ENCODE measurements around the gene PTBP1. TPM values are rescaled to one million over a fixed set of nuclear protein-coding genes. Genes with fewer than 3 reads are reported as not detected.

Gene PTBP1
- total and polyA plus RNA-seq, 9 of the 15 experiments (the other 6 are each of a cell fraction or from before 2014, with no cell fraction given): 14.0 to 759 (median 234) TPM

DNA sequence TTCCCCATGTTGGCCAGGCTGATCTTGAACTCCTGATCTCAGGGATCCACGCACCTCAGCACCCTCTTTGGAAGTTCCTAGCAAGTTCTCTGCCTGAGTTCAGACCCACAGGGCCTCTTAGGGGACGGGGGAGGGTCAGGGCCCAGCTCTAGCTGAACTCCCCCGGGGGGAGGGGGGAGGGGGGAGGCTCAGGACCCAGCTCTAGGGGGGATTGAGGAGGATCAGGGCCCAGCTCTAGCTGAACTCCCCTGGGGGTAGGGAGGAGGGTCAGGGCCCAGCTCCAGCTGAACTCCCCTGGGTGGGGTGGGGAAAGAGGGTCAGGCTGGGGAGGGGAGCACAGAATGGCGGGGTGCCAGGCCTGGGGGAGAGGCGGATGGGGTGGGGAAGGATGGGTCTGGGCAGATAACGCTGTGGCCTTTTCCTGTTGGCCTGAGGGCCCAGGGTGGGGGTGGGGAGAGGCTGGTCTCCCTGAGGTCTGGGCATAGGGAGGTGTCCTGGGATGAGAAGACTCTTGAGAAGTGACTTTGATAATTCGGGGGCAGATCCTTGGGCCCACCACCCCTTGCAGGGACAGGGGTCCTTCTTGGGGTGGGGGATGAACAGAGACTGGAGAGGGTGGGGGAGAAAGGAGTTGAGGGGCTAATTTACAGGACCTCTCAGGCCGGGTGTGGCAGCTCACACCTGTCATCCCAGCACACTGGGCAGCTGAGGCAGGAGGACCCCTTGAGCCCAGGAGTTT, 5.5 kb upstream of the PTBP1 start (continued):
- no peak for TF ChIP-seq ZKSCAN1 (IDR thresholded peaks at IDR 0.05; ENCODE audit: low read depth, low read length)
- TF ChIP-seq KDM1A (IDR thresholded peaks at IDR 0.05): peak in 1 of 2 experiments; percentile 88; a peak in 2 of 4 replicates
- peak; percentile 68 for TF ChIP-seq ZFX (CRISPR knock-in tag; IDR thresholded peaks at IDR 0.05)
- TF ChIP-seq MIER1 (IDR thresholded peaks at IDR 0.05; ENCODE audit: low read depth): no peak
- TF ChIP-seq DACH1 (IDR thresholded peaks at IDR 0.05; ENCODE audit: partially characterized antibody): peak; percentile 65
- TF ChIP-seq ZFPM2 (CRISPR knock-in tag; IDR thresholded peaks at IDR 0.05): no peak
- TF ChIP-seq PHF21A (IDR thresholded peaks at IDR 0.05; ENCODE audit: borderline replicate concordance, low read depth): no peak
- TF ChIP-seq TRIM24 (IDR thresholded peaks at IDR 0.05): peak; percentile 13 to 61; a peak in 3 of 4 replicates
- peak; percentile 44; the same call in 1 of the 2 replicates for TF ChIP-seq STAT5A (IDR thresholded peaks at IDR 0.05; ENCODE audit: borderline replicate concordance, low read length)
- peak in 1 of 2 experiments; percentile 58; a peak in 2 of 4 replicates for TF ChIP-seq HDAC1 (IDR thresholded peaks at IDR 0.05)
- TF ChIP-seq, protein P1, sequence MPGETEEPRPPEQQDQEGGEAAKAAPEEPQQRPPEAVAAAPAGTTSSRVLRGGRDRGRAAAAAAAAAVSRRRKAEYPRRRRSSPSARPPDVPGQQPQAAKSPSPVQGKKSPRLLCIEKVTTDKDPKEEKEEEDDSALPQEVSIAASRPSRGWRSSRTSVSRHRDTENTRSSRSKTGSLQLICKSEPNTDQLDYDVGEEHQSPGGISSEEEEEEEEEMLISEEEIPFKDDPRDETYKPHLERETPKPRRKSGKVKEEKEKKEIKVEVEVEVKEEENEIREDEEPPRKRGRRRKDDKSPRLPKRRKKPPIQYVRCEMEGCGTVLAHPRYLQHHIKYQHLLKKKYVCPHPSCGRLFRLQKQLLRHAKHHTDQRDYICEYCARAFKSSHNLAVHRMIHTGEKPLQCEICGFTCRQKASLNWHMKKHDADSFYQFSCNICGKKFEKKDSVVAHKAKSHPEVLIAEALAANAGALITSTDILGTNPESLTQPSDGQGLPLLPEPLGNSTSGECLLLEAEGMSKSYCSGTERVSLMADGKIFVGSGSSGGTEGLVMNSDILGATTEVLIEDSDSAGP (CRISPR knock-in tag; IDR thresholded peaks at IDR 0.05): no peak
- TF ChIP-seq GATAD2A (IDR thresholded peaks at IDR 0.05): 0 out of 2 replicates have a peak, but pooled peaks have one; percentile 74
- no peak for TF ChIP-seq SMAD3 (CRISPR knock-in tag; conservative IDR thresholded peaks at IDR 0.05)
- no peak for TF ChIP-seq ETV6 (IDR thresholded peaks at IDR 0.05; ENCODE audit: borderline replicate concordance in 1 of 2, low read depth in 2 of 2, low read length in 1 of 2)
- no peak for TF ChIP-seq ETV6 (CRISPR knock-in tag; IDR thresholded peaks at IDR 0.05; ENCODE audit: borderline replicate concordance)
- TF ChIP-seq ZNF561 (CRISPR knock-in tag; conservative IDR thresholded peaks at IDR 0.05): no peak
- TF ChIP-seq, protein P2, sequence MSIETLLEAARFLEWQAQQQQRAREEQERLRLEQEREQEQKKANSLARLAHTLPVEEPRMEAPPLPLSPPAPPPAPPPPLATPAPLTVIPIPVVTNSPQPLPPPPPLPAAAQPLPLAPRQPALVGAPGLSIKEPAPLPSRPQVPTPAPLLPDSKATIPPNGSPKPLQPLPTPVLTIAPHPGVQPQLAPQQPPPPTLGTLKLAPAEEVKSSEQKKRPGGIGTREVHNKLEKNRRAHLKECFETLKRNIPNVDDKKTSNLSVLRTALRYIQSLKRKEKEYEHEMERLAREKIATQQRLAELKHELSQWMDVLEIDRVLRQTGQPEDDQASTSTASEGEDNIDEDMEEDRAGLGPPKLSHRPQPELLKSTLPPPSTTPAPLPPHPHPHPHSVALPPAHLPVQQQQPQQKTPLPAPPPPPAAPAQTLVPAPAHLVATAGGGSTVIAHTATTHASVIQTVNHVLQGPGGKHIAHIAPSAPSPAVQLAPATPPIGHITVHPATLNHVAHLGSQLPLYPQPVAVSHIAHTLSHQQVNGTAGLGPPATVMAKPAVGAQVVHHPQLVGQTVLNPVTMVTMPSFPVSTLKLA (conservative IDR thresholded peaks at IDR 0.05): peak in 1 of 2 experiments; percentile 43; a peak in 1 of 4 replicates
- TF ChIP-seq RNF2 (IDR thresholded peaks at IDR 0.05): peak; percentile 94
- peak; percentile 48; the same call in 1 of the 2 replicates for TF ChIP-seq RBFOX2 (IDR thresholded peaks at IDR 0.05; ENCODE audit: low read depth, low read length)
- TF ChIP-seq MTA2 (IDR thresholded peaks at IDR 0.05; ENCODE audit: low read depth): peak; percentile 51
- no peak for TF ChIP-seq ZNF23 (CRISPR knock-in tag; IDR thresholded peaks at IDR 0.05)
- TF ChIP-seq, protein P3, sequence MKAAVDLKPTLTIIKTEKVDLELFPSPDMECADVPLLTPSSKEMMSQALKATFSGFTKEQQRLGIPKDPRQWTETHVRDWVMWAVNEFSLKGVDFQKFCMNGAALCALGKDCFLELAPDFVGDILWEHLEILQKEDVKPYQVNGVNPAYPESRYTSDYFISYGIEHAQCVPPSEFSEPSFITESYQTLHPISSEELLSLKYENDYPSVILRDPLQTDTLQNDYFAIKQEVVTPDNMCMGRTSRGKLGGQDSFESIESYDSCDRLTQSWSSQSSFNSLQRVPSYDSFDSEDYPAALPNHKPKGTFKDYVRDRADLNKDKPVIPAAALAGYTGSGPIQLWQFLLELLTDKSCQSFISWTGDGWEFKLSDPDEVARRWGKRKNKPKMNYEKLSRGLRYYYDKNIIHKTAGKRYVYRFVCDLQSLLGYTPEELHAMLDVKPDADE (conservative IDR thresholded peaks at IDR 0.05; ENCODE audit: control insufficient read depth, low read depth, low read length): peak; percentile 87
- TF ChIP-seq IFI16 (CRISPR knock-in tag; IDR thresholded peaks at IDR 0.05): no peak
- TF ChIP-seq, protein P4, sequence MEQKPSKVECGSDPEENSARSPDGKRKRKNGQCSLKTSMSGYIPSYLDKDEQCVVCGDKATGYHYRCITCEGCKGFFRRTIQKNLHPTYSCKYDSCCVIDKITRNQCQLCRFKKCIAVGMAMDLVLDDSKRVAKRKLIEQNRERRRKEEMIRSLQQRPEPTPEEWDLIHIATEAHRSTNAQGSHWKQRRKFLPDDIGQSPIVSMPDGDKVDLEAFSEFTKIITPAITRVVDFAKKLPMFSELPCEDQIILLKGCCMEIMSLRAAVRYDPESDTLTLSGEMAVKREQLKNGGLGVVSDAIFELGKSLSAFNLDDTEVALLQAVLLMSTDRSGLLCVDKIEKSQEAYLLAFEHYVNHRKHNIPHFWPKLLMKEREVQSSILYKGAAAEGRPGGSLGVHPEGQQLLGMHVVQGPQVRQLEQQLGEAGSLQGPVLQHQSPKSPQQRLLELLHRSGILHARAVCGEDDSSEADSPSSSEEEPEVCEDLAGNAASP (IDR thresholded peaks at IDR 0.05): no peak

Data from K562 (cell line).